ENCODE results near the gene HMGN5. TPM values are rescaled to one million over a fixed set of nuclear protein-coding genes. Genes with fewer than 3 reads are reported as not detected.

Gene HMGN5
- total RNA-seq, 4 donors from 2014 or later: 0.88 to 5.8 (median 1.8) TPM

DNA sequence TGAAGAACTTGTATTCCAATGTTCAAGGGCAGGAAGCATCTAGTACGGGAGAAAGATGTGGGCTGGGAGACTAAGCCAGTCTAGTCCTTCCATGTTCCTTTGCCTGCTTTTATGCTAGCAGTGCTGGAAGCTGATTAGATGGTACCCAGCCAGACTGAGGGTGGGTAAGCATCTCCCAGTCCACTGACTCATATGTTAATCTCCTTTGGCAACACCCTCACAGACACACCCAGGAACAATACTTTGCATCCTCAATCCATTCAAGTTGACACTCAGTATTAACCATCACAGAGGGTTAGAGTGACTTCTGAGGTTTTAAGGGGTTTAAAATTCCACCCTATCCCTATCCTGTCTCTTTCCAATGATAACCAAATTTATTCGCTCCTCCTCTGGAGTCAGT lies 6.5 kb downstream of the HMGN5 start:
- TF ChIP-seq, protein P1, sequence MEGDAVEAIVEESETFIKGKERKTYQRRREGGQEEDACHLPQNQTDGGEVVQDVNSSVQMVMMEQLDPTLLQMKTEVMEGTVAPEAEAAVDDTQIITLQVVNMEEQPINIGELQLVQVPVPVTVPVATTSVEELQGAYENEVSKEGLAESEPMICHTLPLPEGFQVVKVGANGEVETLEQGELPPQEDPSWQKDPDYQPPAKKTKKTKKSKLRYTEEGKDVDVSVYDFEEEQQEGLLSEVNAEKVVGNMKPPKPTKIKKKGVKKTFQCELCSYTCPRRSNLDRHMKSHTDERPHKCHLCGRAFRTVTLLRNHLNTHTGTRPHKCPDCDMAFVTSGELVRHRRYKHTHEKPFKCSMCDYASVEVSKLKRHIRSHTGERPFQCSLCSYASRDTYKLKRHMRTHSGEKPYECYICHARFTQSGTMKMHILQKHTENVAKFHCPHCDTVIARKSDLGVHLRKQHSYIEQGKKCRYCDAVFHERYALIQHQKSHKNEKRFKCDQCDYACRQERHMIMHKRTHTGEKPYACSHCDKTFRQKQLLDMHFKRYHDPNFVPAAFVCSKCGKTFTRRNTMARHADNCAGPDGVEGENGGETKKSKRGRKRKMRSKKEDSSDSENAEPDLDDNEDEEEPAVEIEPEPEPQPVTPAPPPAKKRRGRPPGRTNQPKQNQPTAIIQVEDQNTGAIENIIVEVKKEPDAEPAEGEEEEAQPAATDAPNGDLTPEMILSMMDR (IDR thresholded peaks at IDR 0.05): no peak
- TF ChIP-seq POLR2A (IDR thresholded peaks at IDR 0.05): no peak
- H3K27ac ChIP-seq: no peak overlapping the region
- H3K4me1 ChIP-seq: no peaks in the 10 kb centered on the region
- no peak overlapping the region for H3K4me3 ChIP-seq
- H3K36me3 ChIP-seq: no peaks in the 10 kb centered on the region
- DNase-seq: no peak
- no peaks in the 10 kb centered on the region for H3K9me3 ChIP-seq
- no peaks in the 10 kb centered on the region for H3K27me3 ChIP-seq

DNA sequence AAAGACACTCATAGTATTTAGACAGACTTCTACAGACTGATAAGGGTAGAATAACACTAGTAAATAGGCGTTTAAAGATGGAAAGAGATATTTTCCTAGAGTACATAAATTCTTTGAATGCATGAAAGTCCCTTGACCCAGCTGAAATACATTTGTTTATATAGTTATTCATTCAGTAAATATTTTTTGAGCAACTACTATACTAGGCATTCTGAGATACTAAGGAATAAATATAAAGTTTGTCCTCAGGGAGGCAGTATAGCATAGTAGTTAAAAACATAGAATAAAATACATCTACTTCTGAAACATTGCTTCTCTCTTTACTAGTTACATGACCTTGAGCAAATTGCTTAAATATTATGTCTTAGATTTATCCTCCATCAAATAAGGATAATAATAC lies 27.4 kb downstream of the HMGN5 start:
- no peak overlapping the region for H3K4me3 ChIP-seq
- DNase-seq: no peak
- H3K9me3 ChIP-seq: no peaks in the 10 kb centered on the region
- no peak for TF ChIP-seq POLR2A (IDR thresholded peaks at IDR 0.05)
- TF ChIP-seq, protein P1 (IDR thresholded peaks at IDR 0.05): peak in 4 of 6 experiments; percentile 14 to 42 (median 40)
- H3K4me1 ChIP-seq: no peaks in the 10 kb centered on the region
- H3K27me3 ChIP-seq: no peaks in the 10 kb centered on the region
- no peaks in the 10 kb centered on the region for H3K36me3 ChIP-seq
- H3K27ac ChIP-seq: no peak overlapping the region

DNA sequence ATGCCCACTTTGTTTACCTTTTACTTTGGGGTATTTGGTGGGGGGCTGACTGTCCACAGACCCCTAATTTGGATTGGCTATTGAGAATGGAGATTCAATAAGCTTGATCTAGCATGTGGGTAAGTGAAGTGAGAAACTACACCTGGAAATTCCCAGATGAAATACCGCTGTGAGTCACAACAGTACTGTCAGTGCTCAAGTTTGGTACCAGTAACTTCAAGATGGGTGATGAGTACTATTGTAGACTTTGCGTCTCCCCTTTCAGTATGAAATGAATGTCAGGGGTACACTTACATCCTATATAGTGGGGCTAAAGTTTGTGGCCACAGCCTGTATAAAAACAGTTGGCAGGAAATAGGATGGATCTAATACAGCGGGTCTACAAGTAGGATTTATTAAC lies 33.3 kb downstream of the HMGN5 start:
- H3K36me3 ChIP-seq: no peaks in the 10 kb centered on the region
- no peaks in the 10 kb centered on the region for H3K4me1 ChIP-seq
- TF ChIP-seq, protein P1 (IDR thresholded peaks at IDR 0.05): no peak
- no peak for TF ChIP-seq POLR2A (IDR thresholded peaks at IDR 0.05)
- H3K27me3 ChIP-seq: no peaks in the 10 kb centered on the region
- no peaks in the 10 kb centered on the region for H3K9me3 ChIP-seq
- H3K4me3 ChIP-seq: no peak overlapping the region
- no peak for DNase-seq
- H3K27ac ChIP-seq: no peak overlapping the region

- Histone ChIP-seq H3K4me3 (peak overlapping the region; percentile 41 to 62 (median 46)), H3K36me3 (no peaks in the 10 kb centered on the region), H3K27ac (peak overlapping the region in 3 of 4 donors; percentile 38 to 52 (median 49)), H3K4me1 (no peaks in the 10 kb centered on the region), H3K27me3 (no peaks in the 10 kb centered on the region), H3K9me3 (no peaks in the 10 kb centered on the region)
- TF ChIP-seq, protein P1 (IDR thresholded peaks at IDR 0.05): no peak
- peak in 1 of 2 donors; percentile 43 for TF ChIP-seq POLR2A (IDR thresholded peaks at IDR 0.05)
- peak; percentile 80 to 96 (median 90) for DNase-seq
Observed at GRCh38 chrX:81121513-81122363, 80.0 kb downstream of the HMGN5 start.

DNA sequence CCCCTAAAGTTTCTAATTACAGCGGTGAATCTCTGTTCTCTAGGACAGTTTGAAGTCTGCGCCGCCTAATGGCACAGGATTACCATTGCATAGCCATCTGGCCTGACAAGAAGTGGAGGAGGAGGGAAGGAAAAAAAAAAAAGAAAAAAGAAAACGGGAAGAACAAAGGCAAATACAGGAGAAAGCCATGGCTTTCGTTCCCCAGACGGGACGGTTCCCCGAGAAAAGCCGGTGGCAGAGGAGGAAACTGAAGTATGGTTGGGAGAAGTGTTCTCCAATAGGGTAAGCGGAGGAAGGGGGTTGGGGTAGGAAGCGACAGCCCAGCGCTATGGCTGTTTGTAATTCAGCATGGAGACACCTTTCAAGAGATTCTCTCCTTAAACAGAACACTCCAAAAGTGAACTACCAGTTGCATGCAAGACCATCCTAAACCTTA lies 80.8 kb downstream of the HMGN5 start:
- Histone ChIP-seq H3K9me3 (no peaks in the 10 kb centered on the region), H3K36me3 (no peaks in the 10 kb centered on the region), H3K4me1 (no peaks in the 10 kb centered on the region), H3K27ac (peak overlapping the region in 3 of 4 donors; percentile 38 to 52 (median 49)), H3K27me3 (no peaks in the 10 kb centered on the region), H3K4me3 (peak overlapping the region; percentile 41 to 62 (median 46))
- no peak for TF ChIP-seq POLR2A (IDR thresholded peaks at IDR 0.05)
- TF ChIP-seq, protein P1 (IDR thresholded peaks at IDR 0.05): peak in 4 of 6 experiments; percentile 32 to 49 (median 45)
- DNase-seq: peak; percentile 32 to 61 (median 48)
